ENCODE measurements around the gene STX8.
"Not testable (repeated sequence)": the region's sequence is repeated elsewhere in the genome, so short reads cannot be mapped to it uniquely, and the experiment has no call there.

STX8 gene

GRCh38 chr17:9343516-9343915 is 232.1 kb downstream of the STX8 start:
- DNase-seq (ENCODE audit: low read depth in 2 of 2): no peak

- no peak for DNase-seq (ENCODE audit: low read depth in 2 of 2)
These were observed 233.4 kb downstream of the STX8 start for GRCh38 chr17:9342225-9342624.

- no peak for DNase-seq (ENCODE audit: low read depth in 2 of 2)
These were observed 235.7 kb downstream of the STX8 start for GRCh38 chr17:9339958-9340357.

DNA sequence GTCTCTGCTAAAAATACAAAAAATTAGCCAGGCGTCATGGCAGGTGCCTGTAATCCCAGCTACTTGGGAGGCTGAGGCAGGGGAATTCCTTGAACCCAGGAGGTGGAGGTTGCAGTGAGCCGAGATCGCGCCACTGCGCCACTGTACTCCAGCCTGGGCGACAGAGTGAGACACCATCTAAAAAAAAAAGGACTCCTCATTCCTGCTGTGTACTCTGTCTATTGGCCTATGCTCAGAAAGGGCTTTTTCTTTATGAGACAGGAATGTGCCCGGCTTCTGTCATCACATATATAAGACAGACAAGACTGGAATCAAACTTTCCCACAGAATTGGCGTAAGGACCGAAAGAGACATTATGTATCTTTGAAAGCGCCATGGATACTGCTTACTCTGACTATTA is 236.1 kb downstream of the STX8 start:
- DNase-seq (ENCODE audit: low read depth in 2 of 2): not testable (repeated sequence)

- no peak for DNase-seq (ENCODE audit: low read depth in 2 of 2)
These were observed 238.8 kb downstream of the STX8 start for GRCh38 chr17:9336817-9337216.

- no peak for DNase-seq (ENCODE audit: low read depth in 2 of 2)
These were observed 240.8 kb downstream of the STX8 start for GRCh38 chr17:9334536-9335446.

GRCh38 chr17:9332132-9332494 is 243.5 kb downstream of the STX8 start:
- DNase-seq (ENCODE audit: low read depth in 2 of 2): no peak

GRCh38 chr17:9331279-9332131 is 244.1 kb downstream of the STX8 start:
- no peak for DNase-seq (ENCODE audit: low read depth in 2 of 2)

DNA sequence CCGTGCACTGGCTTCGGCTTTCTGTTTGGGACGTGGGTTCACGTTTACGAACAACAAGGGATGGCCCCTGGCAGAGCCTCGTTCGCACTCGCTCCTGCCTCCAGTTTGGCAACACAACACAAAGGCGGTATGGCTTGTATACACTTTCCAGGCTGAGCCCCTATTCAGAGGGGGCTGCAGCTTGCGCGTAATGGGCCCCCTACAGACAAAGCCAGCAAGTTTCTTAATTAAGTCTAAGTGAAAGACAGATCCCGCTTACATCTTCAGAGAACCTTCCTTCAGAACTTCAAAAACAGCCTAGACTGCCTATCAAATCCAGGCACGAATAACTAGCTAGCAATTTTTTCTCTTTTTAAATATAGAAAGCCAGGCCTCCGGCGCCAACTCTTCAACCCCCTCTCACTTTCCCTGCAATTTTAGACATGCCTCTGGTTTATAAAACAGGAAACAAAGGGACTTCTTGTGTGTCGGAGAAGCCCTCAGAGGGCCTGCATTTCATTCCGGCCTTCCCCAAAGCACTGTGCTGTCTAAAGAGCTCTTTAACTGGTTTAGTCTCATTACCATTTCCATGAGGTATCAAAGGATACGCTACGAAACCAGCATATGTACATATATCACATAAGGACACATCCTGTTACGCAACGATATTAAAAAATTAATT is 244.9 kb downstream of the STX8 start:
- DNase-seq (ENCODE audit: low read depth in 2 of 2): no peak

DNA sequence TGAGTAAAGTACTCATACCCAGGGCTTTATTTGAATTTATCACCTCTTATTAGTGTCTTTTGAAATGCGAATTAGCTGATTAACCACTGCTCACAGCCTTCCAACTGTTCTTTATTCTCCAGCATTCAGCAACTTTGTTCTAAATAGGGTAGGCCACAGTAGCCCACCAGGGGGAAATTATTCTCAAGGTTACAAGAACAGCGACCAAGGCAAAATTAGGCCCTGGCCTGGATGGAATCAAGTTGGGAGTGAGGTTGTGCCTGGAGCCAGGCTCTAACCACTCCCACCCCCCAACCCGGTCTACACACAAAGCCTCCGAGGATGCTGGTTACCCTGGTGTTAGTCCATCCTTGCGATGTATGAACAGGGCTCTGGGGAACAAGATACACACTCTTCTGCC is 245.5 kb downstream of the STX8 start:
- no peak for DNase-seq (ENCODE audit: low read depth in 2 of 2)

DNA sequence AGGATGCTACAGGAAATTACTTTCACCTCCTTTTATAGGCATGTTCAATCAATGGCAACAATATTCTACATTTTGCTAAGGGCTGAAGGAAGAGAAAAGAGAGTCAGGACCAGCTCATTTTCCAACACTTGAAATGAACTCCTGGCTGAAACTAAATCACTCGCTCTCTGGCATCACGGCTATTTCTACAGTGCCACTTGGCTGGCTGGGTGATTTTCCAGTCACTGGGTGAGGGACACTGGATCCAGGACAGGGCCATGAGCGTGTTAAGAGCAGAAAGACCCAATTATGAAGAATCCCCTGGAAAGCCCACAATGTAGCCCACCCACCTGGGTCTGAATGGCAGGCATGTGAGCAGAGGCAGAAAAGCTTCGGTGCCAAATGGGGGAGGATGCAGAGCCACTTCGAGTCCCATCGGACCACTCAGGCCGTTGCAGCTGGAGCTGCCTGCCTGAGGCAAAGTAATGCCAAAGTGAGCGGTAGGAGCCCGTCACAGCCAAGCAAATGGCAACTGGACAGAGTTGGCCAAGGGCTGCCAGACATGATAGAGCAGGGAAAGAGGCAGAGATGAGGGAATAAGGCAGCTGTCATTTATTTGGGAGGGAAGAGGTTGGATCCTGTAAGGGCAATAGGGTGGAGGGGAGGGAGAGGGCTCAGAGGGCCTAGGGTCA is 246.2 kb downstream of the STX8 start:
- DNase-seq (ENCODE audit: low read depth in 2 of 2): no peak

DNA sequence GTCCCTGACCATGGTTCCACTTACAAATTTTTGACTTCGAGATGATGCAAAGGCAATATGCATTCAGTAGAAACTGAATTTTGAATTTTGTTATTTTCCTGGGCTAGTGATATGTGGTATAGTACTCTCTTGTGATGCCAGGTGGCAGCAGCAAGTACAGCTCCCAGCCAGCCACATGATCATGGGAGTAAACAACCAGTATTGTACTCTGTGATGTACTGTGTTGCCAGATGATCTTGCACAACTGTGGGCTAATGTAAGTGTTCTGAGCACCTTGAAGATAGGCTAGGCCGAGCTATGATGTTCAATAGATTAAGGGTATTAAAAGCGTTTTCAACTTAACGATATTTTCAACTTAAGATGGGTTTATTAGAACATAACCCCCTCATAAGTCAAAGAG is 250.8 kb downstream of the STX8 start:
- no peak for DNase-seq (ENCODE audit: low read depth in 2 of 2)

DNA sequence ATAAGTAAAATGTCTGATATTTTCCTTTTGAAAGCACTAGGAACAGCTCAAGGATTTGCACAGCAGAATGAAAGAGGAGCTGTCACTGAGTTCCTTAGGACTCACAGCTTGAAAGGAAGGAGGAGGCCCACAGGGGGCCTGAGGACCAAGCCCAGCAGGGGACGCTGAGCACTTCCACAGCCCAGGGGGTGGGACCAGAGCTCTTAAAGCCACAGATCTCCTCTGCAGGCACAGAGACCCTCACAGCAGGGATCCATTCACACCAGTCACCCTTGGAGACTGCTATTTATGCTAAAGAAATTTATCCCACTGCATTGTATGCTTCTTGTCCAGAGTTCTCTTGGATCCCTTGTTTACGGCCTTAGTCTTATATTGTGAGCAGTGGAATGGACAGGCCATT is 253.3 kb downstream of the STX8 start:
- DNase-seq (ENCODE audit: low read depth in 2 of 2): no peak

GRCh38 chr17:9321890-9322289 is 253.7 kb downstream of the STX8 start:
- no peak for DNase-seq (ENCODE audit: low read depth in 2 of 2)

- DNase-seq (ENCODE audit: low read depth in 2 of 2): no peak
These were observed 260.3 kb downstream of the STX8 start for GRCh38 chr17:9315360-9315759.

- DNase-seq (ENCODE audit: low read depth in 2 of 2): no peak
These were observed 262.3 kb downstream of the STX8 start for GRCh38 chr17:9313346-9313745.

DNA sequence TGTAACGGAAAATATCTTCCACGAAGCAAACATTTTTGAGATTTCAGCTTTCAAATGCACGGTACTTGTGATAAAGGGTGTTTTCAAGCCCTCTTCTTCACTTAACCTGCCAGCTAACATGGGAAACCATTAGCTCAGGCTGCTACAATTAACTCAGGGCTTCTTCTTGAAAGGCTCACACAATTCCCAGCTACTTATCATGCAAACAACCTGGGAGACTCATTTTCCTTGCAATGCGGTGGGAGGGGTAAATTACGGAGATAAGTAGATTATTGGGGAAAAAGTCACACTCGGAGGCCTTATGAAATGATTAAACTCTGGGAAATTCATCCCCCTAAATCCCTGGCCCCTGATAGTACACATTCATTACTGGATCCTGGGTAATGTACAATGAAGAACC is 266.4 kb downstream of the STX8 start:
- DNase-seq (ENCODE audit: low read depth in 2 of 2): no peak

- no peak for DNase-seq (ENCODE audit: low read depth in 2 of 2)
These were observed 267.6 kb downstream of the STX8 start for GRCh38 chr17:9308069-9308468.

- no peak for DNase-seq (ENCODE audit: low read depth in 2 of 2)
These were observed 268.2 kb downstream of the STX8 start for GRCh38 chr17:9307313-9307998.

DNA sequence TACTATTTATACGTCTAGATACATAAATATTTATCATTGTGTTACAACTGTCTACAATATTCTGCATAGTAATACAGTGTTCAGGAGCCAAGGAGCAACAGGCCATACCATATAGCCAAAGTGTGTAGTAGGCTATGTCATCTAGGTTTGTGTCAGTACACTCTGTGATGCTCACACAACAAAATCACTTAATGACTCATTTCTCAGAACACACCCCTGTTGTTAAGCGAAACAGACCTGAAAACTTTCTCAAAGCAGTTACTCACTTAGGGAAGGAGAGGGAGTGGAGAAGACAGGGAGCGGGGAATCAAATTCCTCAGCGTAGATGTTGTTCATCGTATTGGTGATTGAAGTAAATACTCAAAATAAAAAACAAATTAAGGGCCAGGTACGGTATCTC is 269.5 kb downstream of the STX8 start:
- DNase-seq (ENCODE audit: low read depth in 2 of 2): no peak

DNA sequence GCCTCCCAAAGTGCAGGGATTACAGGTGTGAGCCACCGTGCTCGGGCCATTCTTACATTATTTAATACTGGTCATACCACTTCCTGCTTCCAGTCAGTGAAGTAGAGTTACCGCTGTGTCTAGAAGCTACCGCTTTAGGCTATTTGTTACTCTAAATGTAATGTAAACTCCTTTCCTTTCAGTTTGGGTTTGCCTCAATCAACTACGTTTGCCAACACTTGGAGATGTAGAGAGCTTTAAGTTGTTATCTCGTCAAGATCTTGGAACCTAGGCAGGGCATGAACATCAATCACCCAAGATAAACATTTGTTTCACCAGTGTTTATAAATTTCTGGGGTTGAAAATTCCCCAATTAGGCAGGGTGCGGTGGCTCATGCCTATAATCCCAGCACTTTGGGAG is 275.9 kb downstream of the STX8 start:
- DNase-seq (ENCODE audit: low read depth in 2 of 2): no peak

Data from stimulated activated CD8-positive, alpha-beta memory T cell treated with anti-CD3 and anti-CD28 coated beads, Interleukin-2, amount 100 ng/mL, for 1 hour (primary cell).